Measurements from ENCODE around the gene STOML2.

The STOML2 gene

GRCh38 chr9:35107297-35108290 is 4.7 kb upstream of the STOML2 start:
- in situ Hi-C loops (cut with MboI; ENCODE audit: low sequenced_read_pairs) = no loop called here

DNA sequence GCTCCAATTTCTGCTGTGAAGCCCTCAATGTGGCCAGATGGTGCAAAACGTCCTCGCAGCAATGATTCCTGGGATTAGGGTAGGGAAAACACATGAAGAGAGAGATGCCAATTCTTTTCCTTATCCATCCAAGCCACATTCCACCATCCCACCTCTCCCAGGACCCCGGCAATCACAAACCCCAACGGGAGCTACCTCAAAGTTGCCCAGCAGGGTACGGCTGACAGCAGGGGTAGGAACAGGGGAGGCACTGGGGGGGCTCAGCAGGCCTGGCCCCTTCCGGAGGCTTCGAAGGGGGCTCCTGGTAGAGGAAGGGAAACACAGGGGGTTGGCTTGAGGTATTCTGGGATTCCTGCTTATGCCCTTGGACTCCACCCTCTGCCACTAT is 3.4 kb upstream of the STOML2 start:
- in situ Hi-C loops (cut with MboI; ENCODE audit: low sequenced_read_pairs) = no loop called here

DNA sequence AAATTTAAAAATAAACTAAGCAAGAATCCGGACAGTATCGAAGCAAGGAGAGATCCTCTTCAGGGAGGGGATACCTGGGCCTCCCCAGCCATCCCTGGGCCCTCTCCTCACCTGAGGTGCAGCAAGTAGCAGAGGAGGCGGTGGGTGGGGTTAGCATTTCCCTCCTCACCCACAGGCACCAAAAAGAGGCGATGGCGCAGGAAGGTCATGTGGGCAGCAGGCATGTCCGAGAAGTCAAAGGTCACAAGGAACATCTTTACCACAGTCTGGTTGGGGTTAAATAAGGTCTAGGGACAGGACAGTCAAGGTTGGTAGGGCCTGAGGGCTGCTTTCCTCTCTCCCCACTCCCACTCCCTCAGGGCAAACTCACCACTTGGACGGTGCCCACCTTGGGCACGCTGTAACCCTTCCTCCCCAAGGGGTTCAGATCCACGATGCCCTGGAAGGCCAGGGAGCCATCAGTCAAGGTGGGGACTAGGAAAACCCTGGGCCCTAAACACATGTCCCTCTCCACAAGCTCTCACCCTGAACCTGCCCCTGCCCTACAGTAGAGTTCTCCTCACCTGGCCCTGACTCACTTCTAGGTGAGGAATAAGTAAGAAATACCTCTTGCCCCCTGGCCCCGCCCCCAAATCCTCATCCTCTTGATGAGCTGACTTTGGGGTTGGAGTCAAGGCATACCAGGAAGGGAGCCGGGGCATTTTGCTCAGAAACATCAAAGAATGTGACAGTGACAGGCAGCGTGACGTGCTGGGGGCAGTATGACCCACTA is 2.8 kb upstream of the STOML2 start:
- in situ Hi-C loops (cut with MboI; ENCODE audit: low sequenced_read_pairs) = no loop called here

GRCh38 chr9:35105126-35105525 is 2.2 kb upstream of the STOML2 start:
- in situ Hi-C loops (cut with MboI; ENCODE audit: low sequenced_read_pairs) = no loop called here

DNA sequence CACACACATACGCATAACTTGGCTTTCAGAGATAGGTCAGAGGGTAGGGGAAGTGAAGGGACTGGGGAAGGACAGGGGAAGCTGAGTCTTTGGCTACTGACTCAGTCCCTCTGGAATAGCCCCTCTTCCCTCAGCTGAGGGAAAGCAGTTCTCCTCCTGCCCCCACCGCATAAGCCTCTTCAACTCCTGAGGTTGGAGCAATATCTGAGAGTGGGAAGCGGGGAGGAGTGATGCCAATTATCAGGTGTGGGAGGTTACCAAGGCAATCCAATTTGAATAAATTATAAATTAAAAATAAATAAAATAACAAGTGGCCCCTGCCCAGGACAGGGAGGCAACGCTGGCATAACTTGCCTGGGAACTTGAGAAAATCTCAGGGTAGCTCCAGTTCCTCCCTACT is 1.7 kb upstream of the STOML2 start:
- in situ Hi-C loops (cut with MboI; ENCODE audit: low sequenced_read_pairs) = no loop called here

- in situ Hi-C loops (cut with MboI; ENCODE audit: low sequenced_read_pairs) = no loop called here
Observed at GRCh38 chr9:35103660-35104191, 795 bp upstream of the STOML2 start.

DNA sequence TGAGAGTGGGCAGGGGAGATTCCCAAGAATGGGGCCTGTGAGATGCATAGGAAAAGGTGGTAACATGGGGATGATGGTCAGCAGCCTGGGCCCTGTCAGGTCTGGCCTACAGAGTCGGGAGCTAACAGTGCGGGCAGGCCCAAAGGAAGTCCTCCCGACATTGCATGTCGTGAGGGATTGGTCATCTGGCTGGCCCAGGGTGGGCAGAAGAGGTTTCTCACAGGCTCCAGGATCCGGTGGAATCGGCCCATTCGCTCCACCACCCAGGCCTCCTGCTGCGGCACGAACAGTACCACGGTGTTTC is 514 bp downstream of the STOML2 start:
- in situ Hi-C loops (cut with MboI; ENCODE audit: low sequenced_read_pairs) = no loop called here

- in situ Hi-C loops (cut with MboI; ENCODE audit: low sequenced_read_pairs) = no loop called here
Observed at GRCh38 chr9:35097573-35097972, 5.4 kb downstream of the STOML2 start.

- in situ Hi-C loops (cut with MboI; ENCODE audit: low sequenced_read_pairs) = no loop called here
Observed at GRCh38 chr9:35096035-35096849, 6.7 kb downstream of the STOML2 start, which contains the start of gene PIGO. PIGO (minus strand) TSS chr9:35096591; CDS start chr9:35095565, 1,026 bp downstream.

DNA sequence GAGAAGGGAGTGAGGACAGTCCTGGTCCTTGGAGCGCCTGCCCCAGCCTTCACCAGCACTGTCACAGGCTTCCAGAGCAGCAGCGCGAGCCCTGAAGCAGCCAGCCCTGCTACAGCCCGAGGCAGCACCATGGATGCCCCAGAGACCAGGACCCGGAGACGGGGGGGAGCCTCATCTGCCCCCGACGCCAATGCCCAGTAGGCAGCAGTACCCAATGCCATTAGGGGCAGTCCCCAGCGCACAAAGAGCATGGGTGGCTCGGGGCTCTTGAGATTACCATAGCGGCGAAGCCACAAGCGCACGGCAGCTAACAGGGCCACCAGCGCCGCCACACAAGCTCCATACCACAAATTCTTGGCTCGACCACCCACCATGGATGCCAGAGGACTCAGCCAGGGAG is 11.4 kb downstream of the STOML2 start:
- in situ Hi-C loops (cut with MboI; ENCODE audit: low sequenced_read_pairs) = no loop called here

DNA sequence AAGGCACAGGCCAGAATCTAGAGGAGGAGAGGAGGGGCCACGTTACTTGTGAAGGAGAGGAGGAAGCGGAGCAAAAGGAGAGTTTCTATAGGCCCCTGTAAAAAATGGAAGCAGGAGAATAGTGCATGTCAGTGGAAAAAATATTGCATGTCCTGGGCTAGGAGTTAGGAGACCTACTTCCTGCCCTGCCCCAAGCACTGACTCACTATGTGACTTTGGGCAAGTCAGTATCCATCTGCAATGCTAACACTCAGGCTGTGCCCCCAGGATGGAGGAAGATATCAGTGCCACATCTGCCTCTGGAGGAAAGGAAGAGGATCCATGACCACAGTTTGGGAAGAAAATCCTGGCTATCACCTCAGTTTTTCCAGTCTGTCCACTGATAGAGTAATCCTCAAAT is 13.5 kb downstream of the STOML2 start:
- in situ Hi-C loops (cut with MboI; ENCODE audit: low sequenced_read_pairs) = no loop called here

- in situ Hi-C loops (cut with MboI; ENCODE audit: low sequenced_read_pairs) = no loop called here
Observed at GRCh38 chr9:35085078-35085477, 17.9 kb downstream of the STOML2 start.

DNA sequence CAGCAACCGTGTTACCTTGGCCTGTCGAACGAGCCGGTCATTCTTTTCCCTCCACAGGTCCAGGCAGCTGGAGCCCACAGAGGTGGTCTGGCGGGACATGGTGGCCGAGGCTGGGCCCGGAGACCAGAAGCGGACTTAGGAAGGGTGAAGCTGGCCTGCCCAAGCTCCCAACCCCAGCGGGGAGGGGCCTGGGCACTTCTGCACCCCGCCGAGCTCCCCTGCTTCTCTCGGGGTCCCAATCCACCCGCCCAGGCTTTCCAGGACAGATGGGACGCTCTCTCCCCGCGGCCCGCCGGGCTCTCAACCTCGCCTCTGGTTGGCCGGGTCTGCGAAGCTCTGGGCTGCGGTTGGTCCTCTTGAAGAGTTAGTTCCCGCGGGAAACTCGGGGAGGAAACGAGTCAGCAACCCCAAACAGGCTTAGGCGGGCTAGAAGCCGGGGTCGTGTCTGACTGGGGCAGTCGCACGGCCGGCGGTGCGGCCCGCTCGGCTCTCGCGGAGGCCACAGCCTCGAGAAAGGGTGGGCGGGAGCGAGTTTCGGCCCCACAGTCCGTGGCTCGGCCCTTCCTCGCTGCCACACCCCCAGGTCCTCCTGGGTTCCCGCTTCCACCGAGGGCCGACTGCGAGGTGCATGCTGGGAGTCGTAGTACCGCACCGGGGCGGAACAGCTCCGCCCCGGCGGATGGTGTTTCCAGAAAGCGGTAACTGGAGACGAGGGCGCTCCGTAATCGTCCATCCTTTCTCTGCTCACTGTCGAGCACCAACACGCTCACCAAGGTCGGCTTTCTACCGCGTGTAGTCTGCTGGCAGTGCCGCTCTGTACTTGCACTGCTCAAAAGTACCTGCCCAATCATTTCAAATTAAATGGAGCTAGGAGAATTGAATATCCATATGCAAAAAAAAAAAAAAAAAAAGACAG is 23.2 kb downstream of the STOML2 start, which contains the start of gene FANCG:
Gene FANCG (minus strand): TSS at position 517 of the 916 bp plus-strand sequence. CDS start 418 bp downstream, at position 99.
- in situ Hi-C loops (cut with MboI; ENCODE audit: low sequenced_read_pairs) = no loop called here

DNA sequence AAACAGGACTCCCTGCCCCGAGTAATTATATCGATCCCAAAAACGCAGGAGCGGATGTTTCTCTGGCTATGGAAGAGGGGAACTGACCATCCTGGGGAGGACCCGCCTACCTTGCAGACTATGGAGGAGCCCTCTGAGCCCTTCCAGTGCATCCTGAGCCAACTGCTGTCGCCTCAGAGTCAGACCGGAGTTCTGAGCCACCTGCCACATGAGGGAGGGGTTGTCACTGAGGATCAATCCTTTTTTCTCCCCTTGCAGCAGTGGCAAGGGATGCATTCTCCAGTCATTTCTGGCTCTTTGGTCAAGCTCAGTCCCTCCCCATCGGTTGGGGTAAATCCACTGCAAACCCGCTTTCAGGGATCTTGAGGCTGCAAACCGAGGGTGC is 23.9 kb downstream of the STOML2 start:
- in situ Hi-C loops (cut with MboI; ENCODE audit: low sequenced_read_pairs) = no loop called here

GRCh38 chr9:35078066-35078465 is 24.9 kb downstream of the STOML2 start:
- in situ Hi-C loops (cut with MboI; ENCODE audit: low sequenced_read_pairs) = no loop called here

GRCh38 chr9:35076848-35077247 is 26.1 kb downstream of the STOML2 start:
- in situ Hi-C loops (cut with MboI; ENCODE audit: low sequenced_read_pairs) = no loop called here

- in situ Hi-C loops (cut with MboI; ENCODE audit: low sequenced_read_pairs) = no loop called here
Observed at GRCh38 chr9:35075358-35075757, 27.6 kb downstream of the STOML2 start.

- in situ Hi-C loops (cut with MboI; ENCODE audit: low sequenced_read_pairs) = no loop called here
Observed at GRCh38 chr9:35074791-35075190, 28.1 kb downstream of the STOML2 start.

DNA sequence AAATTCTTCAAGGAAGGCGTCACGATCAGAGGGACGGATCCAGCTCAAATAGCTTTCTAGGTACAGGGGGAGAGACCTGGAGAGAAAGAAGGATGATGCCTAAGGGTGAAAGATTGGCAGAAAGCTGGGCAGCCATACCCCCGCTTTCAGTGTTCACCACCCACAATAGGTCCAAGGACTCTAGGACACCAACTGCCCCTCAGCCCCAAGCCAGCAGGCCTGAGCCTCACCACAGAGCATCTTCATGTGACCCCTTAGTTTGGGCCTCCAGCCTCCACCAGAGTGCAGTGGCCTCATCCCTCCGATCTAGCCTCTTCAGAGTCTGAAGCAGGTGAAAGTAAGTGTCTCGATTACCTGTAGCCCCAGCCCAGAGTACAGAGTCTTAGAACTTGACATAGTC is 28.8 kb downstream of the STOML2 start:
- in situ Hi-C loops (cut with MboI; ENCODE audit: low sequenced_read_pairs) = no loop called here

DNA sequence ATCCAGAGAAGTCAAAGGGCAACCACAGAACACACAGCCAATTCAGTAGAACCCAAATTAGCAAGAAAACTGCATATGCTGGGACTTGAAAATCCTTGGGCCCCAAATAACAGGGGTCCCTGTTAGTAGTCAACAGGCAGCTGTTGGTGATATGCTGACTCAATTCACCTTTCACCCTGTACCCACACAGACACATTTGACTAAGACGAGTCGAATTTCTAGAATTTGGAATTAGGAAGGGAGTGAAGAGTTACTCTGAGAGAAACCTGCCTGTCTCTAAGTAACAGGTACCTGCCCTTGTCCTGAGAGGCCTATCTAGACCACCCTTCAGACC is 29.7 kb downstream of the STOML2 start:
- in situ Hi-C loops (cut with MboI; ENCODE audit: low sequenced_read_pairs) = no loop called here
